ENCODE data around the gene CD300E. TPM values are rescaled to one million over a fixed set of nuclear protein-coding genes. Genes with fewer than 3 reads are reported as not detected.
"Not testable (repeated sequence)": the region's sequence is repeated elsewhere in the genome, so short reads cannot be mapped to it uniquely, and the experiment has no call there.

The CD300E gene
- total and polyA plus RNA-seq, 8 donors = 0.14 to 1.3 (median 0.27) TPM; not detected in 1

DNA sequence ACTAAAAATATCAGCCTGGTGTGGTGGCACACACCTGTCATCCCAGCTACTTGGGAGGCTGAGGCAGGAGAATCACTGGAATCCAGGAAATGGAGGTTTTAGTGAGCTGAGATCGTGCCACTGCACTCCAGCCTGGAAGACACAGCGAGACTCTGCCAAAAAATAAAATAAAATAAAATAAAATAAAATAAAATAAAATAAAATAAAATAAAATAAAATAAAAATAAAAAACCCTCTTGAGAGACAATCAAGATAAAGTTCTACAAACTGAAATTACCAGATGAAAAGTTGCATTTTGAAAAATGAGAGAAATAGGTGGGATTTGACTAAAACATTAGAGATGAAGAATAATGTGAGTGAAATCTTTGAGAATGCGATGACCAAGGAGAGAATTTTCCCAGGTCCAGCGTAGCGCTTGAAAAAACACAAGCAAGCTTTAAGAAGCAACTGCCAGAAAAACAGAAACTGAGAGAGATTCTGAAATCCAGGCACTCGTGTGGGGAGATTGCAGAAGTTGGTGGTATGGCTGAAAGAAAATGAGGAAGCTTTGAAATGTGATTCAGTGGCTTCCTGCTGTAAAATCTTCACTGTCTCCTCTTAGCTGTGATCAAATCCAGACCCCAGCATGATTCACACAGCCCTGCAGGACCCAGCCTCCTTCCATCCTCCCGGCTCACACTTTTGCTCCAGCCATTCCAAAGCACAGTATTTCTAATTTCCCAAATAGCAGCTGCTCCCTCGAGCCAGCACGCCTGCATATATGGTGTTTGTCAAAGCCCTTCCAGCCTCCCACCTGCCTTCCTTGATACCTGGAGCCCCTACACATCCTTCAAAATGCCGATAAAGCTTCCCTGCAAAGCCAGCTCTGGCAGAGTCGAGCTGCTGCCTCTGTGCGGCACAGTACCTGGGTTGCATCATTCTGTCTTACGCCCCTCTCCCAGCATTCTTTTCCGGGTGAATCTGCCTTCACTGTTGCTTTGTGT, 8.2 kb upstream of the CD300E start:
- 35 to 39% methylated on average over 14 of the region's 14 CpGs for WGBS, 2 donors
- intact Hi-C loops (cut with DNase I) = no loop called here
- no peaks in the 10 kb centered on the region for H3K36me3 ChIP-seq
- no peak for FAIRE-seq
- no peak overlapping the region for H3K4me3 ChIP-seq
- no peaks in the 10 kb centered on the region for H3K9me3 ChIP-seq
- no peak for DNase-seq
- ATAC-seq = peak in 3 of 4 donors; percentile 52 to 81 (median 55)
- TF ChIP-seq, protein P1, sequence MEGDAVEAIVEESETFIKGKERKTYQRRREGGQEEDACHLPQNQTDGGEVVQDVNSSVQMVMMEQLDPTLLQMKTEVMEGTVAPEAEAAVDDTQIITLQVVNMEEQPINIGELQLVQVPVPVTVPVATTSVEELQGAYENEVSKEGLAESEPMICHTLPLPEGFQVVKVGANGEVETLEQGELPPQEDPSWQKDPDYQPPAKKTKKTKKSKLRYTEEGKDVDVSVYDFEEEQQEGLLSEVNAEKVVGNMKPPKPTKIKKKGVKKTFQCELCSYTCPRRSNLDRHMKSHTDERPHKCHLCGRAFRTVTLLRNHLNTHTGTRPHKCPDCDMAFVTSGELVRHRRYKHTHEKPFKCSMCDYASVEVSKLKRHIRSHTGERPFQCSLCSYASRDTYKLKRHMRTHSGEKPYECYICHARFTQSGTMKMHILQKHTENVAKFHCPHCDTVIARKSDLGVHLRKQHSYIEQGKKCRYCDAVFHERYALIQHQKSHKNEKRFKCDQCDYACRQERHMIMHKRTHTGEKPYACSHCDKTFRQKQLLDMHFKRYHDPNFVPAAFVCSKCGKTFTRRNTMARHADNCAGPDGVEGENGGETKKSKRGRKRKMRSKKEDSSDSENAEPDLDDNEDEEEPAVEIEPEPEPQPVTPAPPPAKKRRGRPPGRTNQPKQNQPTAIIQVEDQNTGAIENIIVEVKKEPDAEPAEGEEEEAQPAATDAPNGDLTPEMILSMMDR (IDR thresholded peaks at IDR 0.05) = no peak
- no peak overlapping the region for H3K27ac ChIP-seq
- H3K4me1 ChIP-seq = no peaks in the 10 kb centered on the region
- no peaks in the 10 kb centered on the region for H3K27me3 ChIP-seq

DNA sequence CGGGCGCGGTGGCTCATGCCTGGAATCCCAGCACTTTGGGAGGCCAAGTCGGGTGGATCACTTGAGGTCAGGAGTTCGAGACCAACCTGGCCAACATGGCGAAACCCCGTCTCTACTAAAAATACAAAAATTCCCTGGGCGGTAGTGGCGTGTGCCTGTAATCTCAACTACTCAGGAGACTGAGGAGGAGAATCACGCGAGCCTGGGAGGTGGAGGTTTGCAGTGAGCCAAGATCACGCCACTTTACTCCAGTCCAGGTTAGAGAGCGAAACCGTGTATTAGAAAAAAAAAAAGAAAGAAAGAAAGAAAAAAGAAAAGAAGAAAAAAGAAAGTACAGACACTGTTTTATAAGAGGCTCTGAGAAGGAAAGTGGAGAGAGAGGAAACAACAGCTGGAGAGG, 6.7 kb upstream of the CD300E start:
- H3K27ac ChIP-seq; FAIRE-seq; ATAC-seq; H3K36me3 ChIP-seq; intact Hi-C loops (cut with DNase I); H3K27me3 ChIP-seq; H3K4me3 ChIP-seq; DNase-seq; H3K4me1 ChIP-seq; H3K9me3 ChIP-seq: not testable (repeated sequence)
- WGBS, 2 donors = 62 to 79% methylated on average over 14 of the region's 14 CpGs

DNA sequence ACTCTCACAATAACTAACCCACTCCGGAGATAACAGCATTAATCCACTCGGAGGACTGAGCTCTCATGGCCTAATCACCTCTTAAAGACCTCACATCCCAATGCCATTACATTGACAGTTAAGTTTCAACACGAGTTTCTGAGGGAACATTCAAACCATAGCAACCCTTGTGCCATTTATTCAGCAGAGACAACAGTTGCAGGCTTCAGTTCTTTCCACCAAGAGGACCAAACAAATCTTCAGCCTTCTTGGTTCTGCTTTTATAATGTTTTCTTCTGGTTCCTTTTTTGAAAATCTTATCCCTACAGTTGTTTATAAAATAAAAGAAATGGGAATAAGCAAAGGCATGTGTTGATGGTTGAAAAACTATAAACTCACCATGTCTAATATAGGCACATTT, 2.1 kb upstream of the CD300E start:
- H3K4me1 ChIP-seq = no peaks in the 10 kb centered on the region
- no peaks in the 10 kb centered on the region for H3K27me3 ChIP-seq
- TF ChIP-seq, protein P1 (IDR thresholded peaks at IDR 0.05) = no peak
- no peak for DNase-seq
- H3K36me3 ChIP-seq = no peaks in the 10 kb centered on the region
- FAIRE-seq = no peak
- 21 to 39% methylated on average over 3 of the region's 3 CpGs for WGBS, 2 donors
- intact Hi-C loops (cut with DNase I) = no loop called here
- H3K4me3 ChIP-seq = no peak overlapping the region
- H3K27ac ChIP-seq = no peak overlapping the region
- H3K9me3 ChIP-seq = no peaks in the 10 kb centered on the region
- no peak for ATAC-seq

DNA sequence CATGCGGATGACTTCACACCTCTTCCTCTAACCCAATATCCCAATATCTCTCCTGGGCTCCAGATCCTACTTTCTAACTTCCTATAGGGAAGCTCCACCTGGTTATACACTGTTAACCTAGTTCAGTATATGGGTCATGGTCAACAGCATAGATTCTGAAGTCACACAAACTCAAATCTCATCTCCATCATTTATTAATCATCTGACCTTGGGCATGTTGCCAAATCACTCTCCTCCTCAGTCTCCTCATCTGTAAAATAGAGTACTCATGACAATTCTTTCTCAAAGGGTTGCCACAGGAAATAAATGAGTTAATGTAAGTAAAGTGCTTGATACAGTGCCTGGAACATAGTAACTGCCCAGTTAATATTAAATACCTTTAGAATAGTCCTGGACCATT, 593 bp upstream of the CD300E start:
- TF ChIP-seq, protein P1 (IDR thresholded peaks at IDR 0.05) = no peak
- intact Hi-C loops (cut with DNase I) = no loop called here
- H3K27ac ChIP-seq = no peak overlapping the region
- H3K4me1 ChIP-seq = no peaks in the 10 kb centered on the region
- no peak for DNase-seq
- no peak overlapping the region for H3K4me3 ChIP-seq
- no peak for ATAC-seq
- FAIRE-seq = no peak
- WGBS, 2 donors = 88% methylated on average over 1 of the region's 1 CpG
- H3K9me3 ChIP-seq = no peaks in the 10 kb centered on the region
- no peaks in the 10 kb centered on the region for H3K27me3 ChIP-seq
- no peaks in the 10 kb centered on the region for H3K36me3 ChIP-seq

DNA sequence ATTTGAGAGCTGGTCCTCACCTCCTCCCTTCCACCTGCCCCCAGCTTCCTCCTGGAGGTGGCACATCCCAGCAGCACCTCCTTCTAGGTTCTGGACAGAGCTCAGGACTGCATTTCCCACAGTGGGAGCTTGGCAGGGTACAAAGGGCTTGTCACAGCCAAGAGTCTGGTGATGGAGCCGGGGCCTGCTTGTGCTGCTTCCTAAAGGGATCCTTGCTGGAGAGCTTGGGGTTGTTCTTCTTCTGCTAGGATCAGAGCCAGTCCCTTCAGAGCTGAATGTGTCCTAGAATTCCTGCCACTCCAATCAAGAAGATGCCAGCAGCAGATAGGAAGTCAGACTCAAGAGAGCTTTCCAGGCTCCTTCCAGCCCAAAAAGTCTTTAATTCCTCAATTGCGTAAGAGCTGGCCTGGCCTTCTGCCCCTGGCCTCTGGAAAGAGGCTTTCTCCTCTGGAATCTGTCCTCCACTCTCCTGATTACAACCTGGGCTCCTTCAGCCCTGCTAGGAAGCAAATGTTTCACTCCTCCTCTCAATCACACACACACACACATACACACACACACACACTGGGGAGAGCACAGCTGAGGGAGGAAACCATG, 4.4 kb downstream of the CD300E start:
- ATAC-seq (no peak), DNase-seq (no peak), FAIRE-seq (no peak)
- WGBS, 2 donors = 75 to 82% methylated on average over 2 of the region's 2 CpGs
- Histone ChIP-seq H3K27me3 (no peaks in the 10 kb centered on the region), H3K36me3 (no peaks in the 10 kb centered on the region), H3K4me1 (no peaks in the 10 kb centered on the region), H3K4me3 (no peak overlapping the region), H3K9me3 (no peaks in the 10 kb centered on the region), H3K27ac (no peak overlapping the region)
- intact Hi-C loops (cut with DNase I) = no loop called here
- TF ChIP-seq, protein P1 (IDR thresholded peaks at IDR 0.05) = no peak

All from pancreas (tissue), 10 donors.